K562 (cell line): ENCODE results near the gene FKBP3.
"Not testable (repeated sequence)": the region's sequence is repeated elsewhere in the genome, so short reads cannot be mapped to it uniquely, and the experiment has no call there.

Source experiments
- DPF2 ChIP-seq: fragments of 450-650 bp; IDR thresholded peaks from 2 replicates; pipeline ENCODE4 v1.6.1; 2016
- HDGF ChIP-seq: fragments of 450-650 bp; IDR thresholded peaks from 2 replicates; pipeline ENCODE4 v1.6.1; 2016
- JUNB ChIP-seq: fragments of 450-650 bp; formaldehyde crosslinking; conservative IDR thresholded peaks from 2 replicates; pipeline ENCODE4 v1.4.0; 2020; ENCODE audit warnings: mild to moderate bottlenecking
- SOX6 ChIP-seq: fragments of 450-650 bp; IDR thresholded peaks from 2 replicates; pipeline ENCODE4 v1.6.1; 2014; ENCODE audit warnings: mild to moderate bottlenecking
- TCF7 ChIP-seq: sonication (generic); IDR thresholded peaks from 2 replicates; pipeline ENCODE4 v1.6.1; 2016; ENCODE audit warnings: antibody characterized with exemption, borderline replicate concordance
- ZNF134 ChIP-seq: fragments of 250-450 bp; sonication (Bioruptor Pico); conservative IDR thresholded peaks from 2 replicates; pipeline ENCODE4 v1.4.0; 2020
- ZNF431 ChIP-seq: sonication (generic); formaldehyde crosslinking; IDR thresholded peaks from 2 replicates; pipeline ENCODE4 v1.8.0; 2022; ENCODE audit warnings: mild to moderate bottlenecking, missing genetic modification reagents
- TF ChIP-seq, protein P1 (sequence below): fragments of 250-450 bp; sonication (Bioruptor Pico); IDR thresholded peaks from 2 replicates; pipeline ENCODE4 v1.8.0; 2021; ENCODE audit warnings: moderate library complexity, mild to moderate bottlenecking, inconsistent platforms
- TF ChIP-seq, protein P2 (sequence below): sonication (generic); formaldehyde crosslinking; IDR thresholded peaks from 2 replicates; pipeline ENCODE4 v1.8.0; 2022; ENCODE audit warnings: mild to moderate bottlenecking, missing genetic modification reagents
- TF ChIP-seq, protein P3 (sequence below), 3 experiments: IDR thresholded peaks in 2 of 3; conservative IDR thresholded peaks in 1 of 3; 2 replicates each; pipeline ENCODE4 v1.5.1; 2011 to 2012; ENCODE audit warnings: low read length in 3 of 3, mild to moderate bottlenecking in 3 of 3, control low read depth in 2 of 3, improper control_type of control experiment in 1 of 3, inconsistent platforms in 1 of 3, low read depth in 1 of 3, mixed read lengths in 1 of 3, moderate library complexity in 1 of 3; ENCODE audit not compliant: insufficient read depth in 2 of 3
- TF ChIP-seq, protein P4 (sequence below): sonication (generic); formaldehyde crosslinking; IDR thresholded peaks from 2 replicates; pipeline ENCODE4 v1.8.1; 2023; ENCODE audit warnings: mild to moderate bottlenecking, missing genetic modification reagents
- TF ChIP-seq, protein P5 (sequence below): sonication (generic); formaldehyde crosslinking; IDR thresholded peaks from 2 replicates; pipeline ENCODE4 v1.8.0; 2022; ENCODE audit warnings: mild to moderate bottlenecking, missing genetic modification reagents, borderline replicate concordance

DNA sequence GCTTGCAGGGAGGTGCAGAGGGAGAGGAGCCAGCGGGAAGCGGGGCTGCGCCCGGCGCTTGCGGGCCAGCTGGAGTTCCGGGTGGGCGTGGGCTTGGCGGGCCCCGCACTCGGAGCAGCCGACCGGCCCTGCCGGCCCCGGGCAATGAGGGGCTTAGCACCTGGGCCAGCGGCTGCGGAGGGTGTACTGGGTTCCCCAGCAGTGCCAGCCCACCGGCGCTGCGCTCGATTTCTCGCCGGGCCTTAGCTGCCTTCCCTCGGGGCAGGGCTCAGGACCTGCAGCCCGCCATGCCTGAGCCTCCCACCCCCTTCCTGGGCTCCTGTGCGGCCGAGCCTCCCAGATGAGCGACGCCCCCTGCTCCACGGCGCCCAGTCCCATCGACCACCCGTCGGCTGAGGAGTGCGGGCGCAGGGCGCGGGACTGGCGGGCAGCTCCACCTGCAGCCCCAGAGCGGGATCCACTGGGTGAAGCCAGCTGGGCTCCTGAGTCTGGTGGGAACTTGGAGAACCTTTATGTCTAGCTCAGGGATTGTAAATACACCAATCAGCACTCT, 53.8 kb downstream of the FKBP3 start:
- not testable (repeated sequence) for TF ChIP-seq DPF2; HDGF; TCF7; ZNF431 (CRISPR knock-in tag); ZNF134 (CRISPR knock-in tag); SOX6; JUNB (CRISPR knock-in tag)
- TF ChIP-seq, protein P1, sequence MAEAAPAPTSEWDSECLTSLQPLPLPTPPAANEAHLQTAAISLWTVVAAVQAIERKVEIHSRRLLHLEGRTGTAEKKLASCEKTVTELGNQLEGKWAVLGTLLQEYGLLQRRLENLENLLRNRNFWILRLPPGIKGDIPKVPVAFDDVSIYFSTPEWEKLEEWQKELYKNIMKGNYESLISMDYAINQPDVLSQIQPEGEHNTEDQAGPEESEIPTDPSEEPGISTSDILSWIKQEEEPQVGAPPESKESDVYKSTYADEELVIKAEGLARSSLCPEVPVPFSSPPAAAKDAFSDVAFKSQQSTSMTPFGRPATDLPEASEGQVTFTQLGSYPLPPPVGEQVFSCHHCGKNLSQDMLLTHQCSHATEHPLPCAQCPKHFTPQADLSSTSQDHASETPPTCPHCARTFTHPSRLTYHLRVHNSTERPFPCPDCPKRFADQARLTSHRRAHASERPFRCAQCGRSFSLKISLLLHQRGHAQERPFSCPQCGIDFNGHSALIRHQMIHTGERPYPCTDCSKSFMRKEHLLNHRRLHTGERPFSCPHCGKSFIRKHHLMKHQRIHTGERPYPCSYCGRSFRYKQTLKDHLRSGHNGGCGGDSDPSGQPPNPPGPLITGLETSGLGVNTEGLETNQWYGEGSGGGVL (CRISPR knock-in tag) = not testable (repeated sequence)
- TF ChIP-seq, protein P2, sequence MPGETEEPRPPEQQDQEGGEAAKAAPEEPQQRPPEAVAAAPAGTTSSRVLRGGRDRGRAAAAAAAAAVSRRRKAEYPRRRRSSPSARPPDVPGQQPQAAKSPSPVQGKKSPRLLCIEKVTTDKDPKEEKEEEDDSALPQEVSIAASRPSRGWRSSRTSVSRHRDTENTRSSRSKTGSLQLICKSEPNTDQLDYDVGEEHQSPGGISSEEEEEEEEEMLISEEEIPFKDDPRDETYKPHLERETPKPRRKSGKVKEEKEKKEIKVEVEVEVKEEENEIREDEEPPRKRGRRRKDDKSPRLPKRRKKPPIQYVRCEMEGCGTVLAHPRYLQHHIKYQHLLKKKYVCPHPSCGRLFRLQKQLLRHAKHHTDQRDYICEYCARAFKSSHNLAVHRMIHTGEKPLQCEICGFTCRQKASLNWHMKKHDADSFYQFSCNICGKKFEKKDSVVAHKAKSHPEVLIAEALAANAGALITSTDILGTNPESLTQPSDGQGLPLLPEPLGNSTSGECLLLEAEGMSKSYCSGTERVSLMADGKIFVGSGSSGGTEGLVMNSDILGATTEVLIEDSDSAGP (CRISPR knock-in tag) = not testable (repeated sequence)
- TF ChIP-seq, protein P3, sequence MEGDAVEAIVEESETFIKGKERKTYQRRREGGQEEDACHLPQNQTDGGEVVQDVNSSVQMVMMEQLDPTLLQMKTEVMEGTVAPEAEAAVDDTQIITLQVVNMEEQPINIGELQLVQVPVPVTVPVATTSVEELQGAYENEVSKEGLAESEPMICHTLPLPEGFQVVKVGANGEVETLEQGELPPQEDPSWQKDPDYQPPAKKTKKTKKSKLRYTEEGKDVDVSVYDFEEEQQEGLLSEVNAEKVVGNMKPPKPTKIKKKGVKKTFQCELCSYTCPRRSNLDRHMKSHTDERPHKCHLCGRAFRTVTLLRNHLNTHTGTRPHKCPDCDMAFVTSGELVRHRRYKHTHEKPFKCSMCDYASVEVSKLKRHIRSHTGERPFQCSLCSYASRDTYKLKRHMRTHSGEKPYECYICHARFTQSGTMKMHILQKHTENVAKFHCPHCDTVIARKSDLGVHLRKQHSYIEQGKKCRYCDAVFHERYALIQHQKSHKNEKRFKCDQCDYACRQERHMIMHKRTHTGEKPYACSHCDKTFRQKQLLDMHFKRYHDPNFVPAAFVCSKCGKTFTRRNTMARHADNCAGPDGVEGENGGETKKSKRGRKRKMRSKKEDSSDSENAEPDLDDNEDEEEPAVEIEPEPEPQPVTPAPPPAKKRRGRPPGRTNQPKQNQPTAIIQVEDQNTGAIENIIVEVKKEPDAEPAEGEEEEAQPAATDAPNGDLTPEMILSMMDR (IDR thresholded peaks at IDR 0.05 in 2 of 3, conservative IDR thresholded peaks at IDR 0.05 in 1 of 3; ENCODE audit: insufficient read depth in 2 of 3, low read depth in 1 of 3, low read length in 3 of 3) = not testable (repeated sequence)
- TF ChIP-seq, protein P4, sequence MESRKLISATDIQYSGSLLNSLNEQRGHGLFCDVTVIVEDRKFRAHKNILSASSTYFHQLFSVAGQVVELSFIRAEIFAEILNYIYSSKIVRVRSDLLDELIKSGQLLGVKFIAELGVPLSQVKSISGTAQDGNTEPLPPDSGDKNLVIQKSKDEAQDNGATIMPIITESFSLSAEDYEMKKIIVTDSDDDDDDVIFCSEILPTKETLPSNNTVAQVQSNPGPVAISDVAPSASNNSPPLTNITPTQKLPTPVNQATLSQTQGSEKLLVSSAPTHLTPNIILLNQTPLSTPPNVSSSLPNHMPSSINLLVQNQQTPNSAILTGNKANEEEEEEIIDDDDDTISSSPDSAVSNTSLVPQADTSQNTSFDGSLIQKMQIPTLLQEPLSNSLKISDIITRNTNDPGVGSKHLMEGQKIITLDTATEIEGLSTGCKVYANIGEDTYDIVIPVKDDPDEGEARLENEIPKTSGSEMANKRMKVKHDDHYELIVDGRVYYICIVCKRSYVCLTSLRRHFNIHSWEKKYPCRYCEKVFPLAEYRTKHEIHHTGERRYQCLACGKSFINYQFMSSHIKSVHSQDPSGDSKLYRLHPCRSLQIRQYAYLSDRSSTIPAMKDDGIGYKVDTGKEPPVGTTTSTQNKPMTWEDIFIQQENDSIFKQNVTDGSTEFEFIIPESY (CRISPR knock-in tag) = not testable (repeated sequence)
- TF ChIP-seq, protein P5, sequence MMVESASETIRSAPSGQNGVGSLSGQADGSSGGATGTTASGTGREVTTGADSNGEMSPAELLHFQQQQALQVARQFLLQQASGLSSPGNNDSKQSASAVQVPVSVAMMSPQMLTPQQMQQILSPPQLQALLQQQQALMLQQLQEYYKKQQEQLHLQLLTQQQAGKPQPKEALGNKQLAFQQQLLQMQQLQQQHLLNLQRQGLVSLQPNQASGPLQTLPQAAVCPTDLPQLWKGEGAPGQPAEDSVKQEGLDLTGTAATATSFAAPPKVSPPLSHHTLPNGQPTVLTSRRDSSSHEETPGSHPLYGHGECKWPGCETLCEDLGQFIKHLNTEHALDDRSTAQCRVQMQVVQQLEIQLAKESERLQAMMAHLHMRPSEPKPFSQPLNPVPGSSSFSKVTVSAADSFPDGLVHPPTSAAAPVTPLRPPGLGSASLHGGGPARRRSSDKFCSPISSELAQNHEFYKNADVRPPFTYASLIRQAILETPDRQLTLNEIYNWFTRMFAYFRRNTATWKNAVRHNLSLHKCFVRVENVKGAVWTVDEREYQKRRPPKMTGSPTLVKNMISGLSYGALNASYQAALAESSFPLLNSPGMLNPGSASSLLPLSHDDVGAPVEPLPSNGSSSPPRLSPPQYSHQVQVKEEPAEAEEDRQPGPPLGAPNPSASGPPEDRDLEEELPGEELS (CRISPR knock-in tag) = not testable (repeated sequence)
